ENCODE data around the gene PARP6.

Gene PARP6

DNA sequence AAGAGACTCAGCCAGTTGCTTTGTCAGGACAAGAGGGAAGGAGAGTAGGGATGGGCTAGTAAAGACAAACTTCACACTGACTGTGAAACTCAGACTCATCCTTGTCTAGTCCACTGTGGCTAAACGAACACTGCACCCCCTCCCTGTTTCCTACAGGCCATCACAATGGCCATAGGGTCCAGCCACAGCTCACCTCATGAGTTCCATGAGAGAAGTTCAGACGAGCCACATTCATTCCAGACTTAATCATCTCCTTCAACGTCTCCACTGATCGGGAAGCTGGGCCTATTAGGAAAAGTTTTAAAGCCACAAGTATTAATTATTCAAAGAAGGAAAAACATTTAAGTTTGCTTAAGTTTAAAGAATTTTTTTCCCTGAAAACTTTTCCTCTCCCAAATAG lies 55.1 kb downstream of the PARP6 start:
- DNase-seq (ENCODE audit: low read depth) = no peak
- H3K4me3 ChIP-seq (ENCODE audit: low read depth, low read length) = no peak overlapping the region
- no peak for TF ChIP-seq CTCF (IDR thresholded peaks at IDR 0.05; ENCODE audit: low read depth, low read length, missing control alignments)
- in situ Hi-C loops (cut with HindIII; ENCODE audit: low sequenced_read_pairs) = no loop called here

DNA sequence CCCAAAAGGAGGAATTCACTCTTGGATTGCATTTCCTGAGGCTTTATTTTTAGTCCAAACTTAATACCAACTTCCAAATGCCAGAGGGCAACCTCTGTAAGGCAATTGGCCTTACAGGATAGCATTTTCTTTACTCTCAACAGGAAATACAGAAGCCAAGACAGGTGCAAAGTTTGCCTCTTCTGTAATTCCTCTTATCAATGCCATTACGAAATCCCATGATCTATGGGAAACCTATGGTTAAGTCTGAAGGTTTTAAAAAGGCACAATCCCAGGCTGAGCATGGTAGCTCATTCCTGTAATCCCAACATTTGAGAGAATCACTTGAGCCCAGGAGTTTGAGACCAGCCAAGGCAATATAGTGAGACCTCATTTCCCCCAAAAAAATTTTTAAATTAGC lies 56.3 kb downstream of the PARP6 start:
- no peak for TF ChIP-seq CTCF (IDR thresholded peaks at IDR 0.05; ENCODE audit: low read depth, low read length, missing control alignments)
- DNase-seq (ENCODE audit: low read depth) = no peak
- in situ Hi-C loops (cut with HindIII; ENCODE audit: low sequenced_read_pairs) = no loop called here
- H3K4me3 ChIP-seq (ENCODE audit: low read depth, low read length) = no peak overlapping the region

DNA sequence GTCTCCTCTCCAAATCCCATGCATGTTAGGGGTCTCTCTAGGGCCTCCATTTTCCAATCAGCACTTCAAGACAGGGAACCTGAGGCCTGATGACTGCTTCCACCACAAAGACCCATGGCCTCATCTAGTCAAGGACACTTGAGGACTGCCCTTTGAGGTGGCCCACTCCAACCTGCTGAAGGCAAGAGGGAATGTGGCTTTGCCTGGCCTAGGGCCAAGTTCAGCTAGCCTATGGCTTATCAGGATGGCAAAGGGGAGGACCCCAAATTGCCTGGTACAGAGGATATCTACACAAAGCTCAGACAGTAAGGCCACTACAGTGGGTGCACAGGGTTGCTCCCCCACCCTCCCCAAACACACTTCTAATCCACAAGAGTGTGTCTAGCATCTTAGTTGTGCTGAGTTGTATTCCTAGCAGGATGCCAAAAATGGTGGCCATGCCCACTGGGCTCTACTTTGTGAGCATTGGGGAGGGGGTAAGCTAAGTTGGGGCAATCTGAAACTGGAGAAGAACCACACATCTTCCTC lies 64.7 kb downstream of the PARP6 start:
- H3K4me3 ChIP-seq (ENCODE audit: low read depth, low read length) = no peak overlapping the region
- in situ Hi-C loops (cut with HindIII; ENCODE audit: low sequenced_read_pairs) = no loop called here

DNA sequence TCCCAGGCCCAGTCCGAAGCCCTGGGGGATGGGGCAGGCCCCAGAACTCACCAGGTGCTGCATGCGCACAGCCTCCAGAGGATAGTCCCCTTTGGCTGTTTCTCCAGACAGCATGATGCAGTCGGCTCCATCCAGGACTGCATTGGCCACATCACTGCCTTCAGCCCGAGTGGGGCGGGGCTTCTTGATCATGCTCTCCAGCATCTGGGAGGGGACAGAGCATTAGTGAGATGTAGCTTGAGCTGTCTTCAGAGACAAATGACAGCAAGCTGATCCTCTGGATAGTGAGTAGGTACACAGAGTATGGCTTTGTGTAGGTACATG lies 65.7 kb downstream of the PARP6 start:
- in situ Hi-C loops (cut with HindIII; ENCODE audit: low sequenced_read_pairs) = no loop called here
- H3K4me3 ChIP-seq (ENCODE audit: low read depth, low read length) = no peak overlapping the region
- no peak for DNase-seq (ENCODE audit: low read depth)
- no peak for TF ChIP-seq CTCF (IDR thresholded peaks at IDR 0.05; ENCODE audit: low read depth, low read length, missing control alignments)

More for the DNA sequence above, 64.7 kb downstream of the PARP6 start:
- DNase-seq (ENCODE audit: low read depth) = no peak
- TF ChIP-seq CTCF (IDR thresholded peaks at IDR 0.05; ENCODE audit: low read depth, low read length, missing control alignments) = no peak

- DNase-seq (ENCODE audit: low read depth) = no peak
- H3K4me3 ChIP-seq (ENCODE audit: low read depth, low read length) = no peak overlapping the region
- no peak for TF ChIP-seq CTCF (IDR thresholded peaks at IDR 0.05; ENCODE audit: low read depth, low read length, missing control alignments)
- in situ Hi-C loops (cut with HindIII; ENCODE audit: low sequenced_read_pairs) = no loop called here
Observed at GRCh38 chr15:72205896-72206676, 66.3 kb downstream of the PARP6 start.

- no peak for DNase-seq (ENCODE audit: low read depth)
Observed at GRCh38 chr15:72205273-72205672, 67.1 kb downstream of the PARP6 start.

More at GRCh38 chr15:72205273-72205672, 67.1 kb downstream of the PARP6 start:
- H3K4me3 ChIP-seq (ENCODE audit: low read depth, low read length) = no peak overlapping the region
- in situ Hi-C loops (cut with HindIII; ENCODE audit: low sequenced_read_pairs) = no loop called here
- no peak for TF ChIP-seq CTCF (IDR thresholded peaks at IDR 0.05; ENCODE audit: low read depth, low read length, missing control alignments)

All from astrocyte of the cerebellum (primary cell).